GM18526 (cell line): Measurements from ENCODE around the gene CTNNA3.

ENCODE experiments used
- POLR2A ChIP-seq: IDR thresholded peaks from 3 replicates; pipeline ENCODE4 v1.6.1; 2011; ENCODE audit not compliant: insufficient read length; ENCODE audit errors: extremely low read depth

The CTNNA3 gene

DNA sequence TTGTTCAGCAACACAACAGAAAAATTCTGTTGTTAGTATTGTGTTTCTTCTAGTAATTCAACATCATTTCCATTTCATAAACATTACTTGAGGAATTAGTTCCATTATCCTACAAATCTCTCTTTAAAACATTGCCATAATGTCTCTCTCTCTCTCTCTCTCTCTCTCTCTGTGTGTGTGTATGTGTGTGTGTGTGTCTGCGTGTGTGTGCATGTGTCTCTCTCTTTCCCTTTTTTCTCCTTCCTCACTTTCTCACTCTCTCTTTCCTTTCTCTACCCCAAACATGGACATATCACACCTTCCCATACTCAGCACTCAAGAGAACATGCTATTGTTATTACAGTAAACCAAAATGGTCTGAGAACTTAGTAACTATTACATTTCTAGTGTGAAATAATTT, 753.6 kb downstream of the CTNNA3 start:
- TF ChIP-seq POLR2A, result no peak

DNA sequence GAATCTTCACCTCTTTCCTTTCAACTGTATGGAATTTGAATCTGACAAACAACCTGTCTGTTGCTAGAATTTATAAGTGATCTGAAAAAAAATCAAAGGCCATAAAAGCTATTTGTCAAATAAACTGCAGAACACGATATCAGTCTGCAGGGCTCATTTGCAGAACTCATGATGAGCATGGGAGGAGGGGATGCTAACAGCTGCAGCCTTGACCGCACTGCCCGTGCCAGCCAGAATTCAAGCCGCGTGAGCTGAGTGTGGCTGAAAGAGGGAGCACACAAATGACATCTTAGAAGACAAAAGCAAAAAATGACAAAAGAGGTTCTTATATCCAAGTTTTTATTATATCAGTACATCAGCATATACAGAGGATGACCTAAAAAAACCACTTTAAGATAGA, 754.5 kb downstream of the CTNNA3 start:
- no peak for TF ChIP-seq POLR2A

DNA sequence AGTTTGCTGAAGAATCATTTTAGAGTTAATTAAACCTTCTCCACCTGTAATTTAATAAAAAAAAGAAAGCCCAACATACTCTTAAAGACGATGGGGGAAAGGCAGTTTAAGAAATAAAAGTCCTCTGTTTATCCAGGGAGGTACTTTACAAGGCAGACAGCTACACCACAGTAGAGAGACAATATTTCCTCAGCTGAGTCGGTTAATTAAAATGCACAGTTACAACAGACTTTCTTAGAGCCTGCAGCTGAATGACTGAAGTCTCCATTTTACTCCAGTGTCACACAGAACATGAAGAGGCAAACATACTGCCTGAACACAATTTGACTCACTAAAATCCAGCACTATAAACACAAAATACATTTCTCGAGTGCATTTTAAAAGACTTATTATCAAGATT, 755.0 kb downstream of the CTNNA3 start:
- no peak for TF ChIP-seq POLR2A

DNA sequence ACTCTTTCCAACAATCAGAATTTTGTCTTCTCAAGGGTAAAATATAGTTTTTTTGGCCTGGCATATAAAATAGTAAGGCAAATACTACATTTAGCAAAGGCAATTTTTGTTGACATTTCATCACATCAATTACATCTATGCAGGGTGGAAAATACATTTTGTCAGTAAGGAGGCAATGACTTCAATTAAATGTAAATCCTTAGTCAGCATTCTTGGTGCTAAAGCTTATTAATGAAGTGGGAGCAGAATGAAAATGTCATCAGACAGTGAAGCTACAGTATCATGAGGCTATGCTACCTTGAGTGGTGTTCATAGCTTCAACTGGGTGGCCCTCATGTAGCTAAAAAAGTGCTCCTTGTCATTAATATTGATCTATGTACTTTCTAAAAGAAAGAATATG, 761.3 kb downstream of the CTNNA3 start:
- TF ChIP-seq POLR2A, result no peak

DNA sequence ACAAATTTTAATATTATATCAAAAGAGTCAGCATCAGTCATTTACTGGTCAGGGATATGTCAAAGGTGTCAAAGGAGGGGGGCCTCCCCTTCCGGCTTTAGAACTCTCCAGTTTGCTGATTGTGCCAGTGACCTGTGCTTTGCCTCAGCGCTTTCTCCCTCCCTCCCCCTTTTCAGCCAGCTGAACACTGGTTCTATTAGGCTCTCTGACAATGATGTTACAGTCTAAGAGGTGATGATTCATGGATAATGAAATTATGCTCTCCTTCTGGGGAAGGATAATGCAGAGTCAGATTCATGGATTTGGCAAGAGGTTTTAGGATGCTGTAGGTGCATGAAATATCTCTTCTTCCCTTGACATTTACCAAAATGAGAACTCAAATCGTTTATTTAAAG, 764.0 kb downstream of the CTNNA3 start:
- no peak for TF ChIP-seq POLR2A

DNA sequence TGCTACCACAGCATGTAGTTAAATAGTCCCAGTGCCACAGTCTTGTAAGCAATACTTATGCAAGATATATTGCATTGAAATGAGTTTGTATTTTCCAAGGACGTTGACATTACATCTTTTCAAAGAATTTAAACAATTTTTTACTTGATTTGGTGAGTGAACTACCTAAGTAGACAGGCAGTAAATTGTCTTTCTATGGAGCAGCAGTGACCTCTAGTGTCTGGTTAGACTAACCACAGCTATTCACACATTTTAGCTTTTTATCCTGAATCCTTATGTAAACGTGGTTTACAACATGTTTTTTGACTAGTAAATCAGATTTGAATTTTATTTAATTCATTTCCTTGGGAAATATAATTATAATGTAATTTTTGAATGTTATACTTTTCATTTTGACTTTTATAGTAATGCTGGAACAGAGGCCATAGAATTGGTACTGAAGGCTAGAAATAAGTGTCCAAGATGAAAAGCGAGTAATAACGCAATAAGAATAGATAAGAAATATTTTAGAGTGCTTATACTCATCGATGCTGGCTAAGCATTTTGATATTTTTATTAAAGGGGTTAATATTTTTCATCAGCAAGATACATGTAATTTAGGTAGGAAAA, 764.6 kb downstream of the CTNNA3 start:
- no peak for TF ChIP-seq POLR2A

DNA sequence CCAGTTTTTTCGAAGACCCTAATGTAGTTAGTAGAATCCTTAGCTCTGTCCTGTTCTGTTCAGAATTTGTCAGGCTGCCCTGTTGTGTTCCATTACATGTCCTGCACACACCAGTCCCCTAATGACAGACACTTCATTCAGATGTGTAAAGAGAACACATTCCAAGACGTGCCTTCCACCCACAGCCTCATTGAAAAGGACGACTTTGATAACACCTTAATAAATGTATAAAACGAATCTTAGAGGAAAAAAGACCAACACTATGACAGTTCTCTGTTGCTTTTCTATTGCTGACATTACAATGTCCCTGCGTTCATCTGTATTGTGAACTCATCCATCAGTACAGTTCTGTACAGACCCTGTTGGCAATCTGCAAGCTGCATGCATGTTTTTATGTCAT, 766.6 kb downstream of the CTNNA3 start:
- TF ChIP-seq POLR2A, result no peak

DNA sequence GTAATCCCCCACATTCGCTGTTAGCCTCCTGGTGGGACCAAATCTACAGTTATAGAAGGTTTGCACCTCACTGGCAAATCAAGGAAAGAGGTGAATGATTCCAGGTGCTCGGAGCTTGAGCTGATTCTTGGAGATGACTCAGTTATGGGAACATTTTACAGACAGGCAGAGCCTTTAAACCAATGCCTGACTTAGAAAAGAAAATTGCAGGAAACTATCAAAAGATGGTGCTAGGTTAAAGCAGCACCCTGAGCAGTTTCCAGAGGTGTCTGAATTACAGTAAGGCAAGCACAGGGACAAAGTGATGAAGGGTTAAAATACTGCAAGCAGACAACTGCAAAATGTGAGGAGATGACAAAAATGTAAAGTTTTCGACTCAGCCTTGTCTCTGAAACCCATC, 767.2 kb downstream of the CTNNA3 start:
- no peak for TF ChIP-seq POLR2A

DNA sequence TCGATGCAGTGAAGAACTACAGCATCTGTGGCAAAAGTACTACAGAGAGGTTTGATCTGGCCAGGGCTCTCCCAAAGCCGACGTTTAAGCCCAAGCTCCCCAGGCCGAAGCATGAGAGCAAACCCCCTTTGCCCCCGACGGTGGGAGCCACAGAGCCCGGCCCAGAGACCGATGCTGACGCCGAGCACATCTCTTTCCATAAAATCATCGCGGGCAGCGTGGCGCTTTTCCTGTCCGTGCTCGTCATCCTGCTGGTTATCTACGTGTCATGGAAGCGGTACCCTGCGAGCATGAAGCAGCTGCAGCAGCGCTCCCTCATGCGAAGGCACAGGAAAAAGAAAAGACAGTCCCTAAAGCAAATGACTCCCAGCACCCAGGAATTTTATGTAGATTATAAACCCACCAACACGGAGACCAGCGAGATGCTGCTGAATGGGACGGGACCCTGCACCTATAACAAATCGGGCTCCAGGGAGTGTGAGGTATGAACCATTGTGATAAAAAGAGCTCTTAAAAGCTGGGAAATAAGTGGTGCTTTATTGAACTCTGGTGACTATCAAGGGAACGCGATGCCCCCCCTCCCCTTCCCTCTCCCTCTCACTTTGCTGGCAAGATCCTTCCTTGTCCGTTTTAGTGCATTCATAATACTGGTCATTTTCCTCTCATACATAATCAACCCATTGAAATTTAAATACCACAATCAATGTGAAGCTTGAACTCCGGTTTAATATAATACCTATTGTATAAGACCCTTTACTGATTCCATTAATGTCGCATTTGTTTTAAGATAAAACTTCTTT, 767.8 kb downstream of the CTNNA3 start:
- TF ChIP-seq POLR2A, result no peak

DNA sequence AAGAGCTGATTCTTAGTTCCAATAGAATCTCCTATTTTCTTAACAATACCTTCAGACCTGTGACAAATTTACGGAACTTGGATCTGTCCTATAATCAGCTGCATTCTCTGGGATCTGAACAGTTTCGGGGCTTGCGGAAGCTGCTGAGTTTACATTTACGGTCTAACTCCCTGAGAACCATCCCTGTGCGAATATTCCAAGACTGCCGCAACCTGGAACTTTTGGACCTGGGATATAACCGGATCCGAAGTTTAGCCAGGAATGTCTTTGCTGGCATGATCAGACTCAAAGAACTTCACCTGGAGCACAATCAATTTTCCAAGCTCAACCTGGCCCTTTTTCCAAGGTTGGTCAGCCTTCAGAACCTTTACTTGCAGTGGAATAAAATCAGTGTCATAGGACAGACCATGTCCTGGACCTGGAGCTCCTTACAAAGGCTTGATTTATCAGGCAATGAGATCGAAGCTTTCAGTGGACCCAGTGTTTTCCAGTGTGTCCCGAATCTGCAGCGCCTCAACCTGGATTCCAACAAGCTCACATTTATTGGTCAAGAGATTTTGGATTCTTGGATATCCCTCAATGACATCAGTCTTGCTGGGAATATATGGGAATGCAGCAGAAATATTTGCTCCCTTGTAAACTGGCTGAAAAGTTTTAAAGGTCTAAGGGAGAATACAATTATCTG, 768.6 kb downstream of the CTNNA3 start:
- TF ChIP-seq POLR2A, result no peak

DNA sequence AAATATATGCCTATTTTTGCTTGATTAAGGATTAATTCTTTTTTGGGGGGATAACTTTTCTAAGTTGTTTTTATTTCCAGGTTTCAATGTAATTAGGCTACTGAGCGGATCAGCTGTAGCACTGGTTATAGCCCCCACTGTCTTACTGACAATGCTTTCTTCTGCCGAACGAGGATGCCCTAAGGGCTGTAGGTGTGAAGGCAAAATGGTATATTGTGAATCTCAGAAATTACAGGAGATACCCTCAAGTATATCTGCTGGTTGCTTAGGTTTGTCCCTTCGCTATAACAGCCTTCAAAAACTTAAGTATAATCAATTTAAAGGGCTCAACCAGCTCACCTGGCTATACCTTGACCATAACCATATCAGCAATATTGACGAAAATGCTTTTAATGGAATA, 769.2 kb downstream of the CTNNA3 start:
- no peak for TF ChIP-seq POLR2A

DNA sequence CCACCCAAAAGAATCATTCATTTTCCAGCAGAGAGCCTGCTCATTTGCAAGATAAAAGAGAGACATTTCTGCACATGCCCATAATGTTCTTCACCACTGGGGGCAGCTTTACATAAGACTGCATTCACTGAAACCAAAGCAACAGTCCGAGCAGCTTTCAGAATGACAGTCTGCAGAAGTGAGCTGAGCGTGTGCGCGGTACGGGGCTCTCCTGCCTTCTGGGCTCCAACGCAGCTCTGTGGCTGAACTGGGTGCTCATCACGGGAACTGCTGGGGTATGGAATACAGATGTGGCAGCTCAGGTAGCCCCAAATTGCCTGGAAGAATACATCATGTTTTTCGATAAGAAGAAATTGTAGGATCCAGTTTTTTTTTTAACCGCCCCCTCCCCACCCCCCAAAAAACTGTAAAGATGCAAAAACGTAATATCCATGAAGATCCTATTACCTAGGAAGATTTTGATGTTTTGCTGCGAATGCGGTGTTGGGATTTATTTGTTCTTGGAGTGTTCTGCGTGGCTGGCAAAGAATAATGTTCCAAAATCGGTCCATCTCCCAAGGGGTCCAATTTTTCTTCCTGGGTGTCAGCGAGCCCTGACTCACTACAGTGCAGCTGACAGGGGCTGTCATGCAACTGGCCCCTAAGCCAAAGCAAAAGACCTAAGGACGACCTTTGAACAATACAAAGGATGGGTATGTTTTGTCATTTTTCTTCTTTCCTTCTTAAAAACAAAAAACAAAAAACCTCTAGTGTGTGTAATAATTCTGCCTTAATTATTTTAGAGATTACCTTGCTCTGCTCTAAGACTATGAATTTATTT, 769.9 kb downstream of the CTNNA3 start, which contains the start of gene LRRTM3:
Gene LRRTM3, plus strand, starts transcription at position 141 of the 820 bp plus-strand sequence.
- TF ChIP-seq POLR2A, result no peak

DNA sequence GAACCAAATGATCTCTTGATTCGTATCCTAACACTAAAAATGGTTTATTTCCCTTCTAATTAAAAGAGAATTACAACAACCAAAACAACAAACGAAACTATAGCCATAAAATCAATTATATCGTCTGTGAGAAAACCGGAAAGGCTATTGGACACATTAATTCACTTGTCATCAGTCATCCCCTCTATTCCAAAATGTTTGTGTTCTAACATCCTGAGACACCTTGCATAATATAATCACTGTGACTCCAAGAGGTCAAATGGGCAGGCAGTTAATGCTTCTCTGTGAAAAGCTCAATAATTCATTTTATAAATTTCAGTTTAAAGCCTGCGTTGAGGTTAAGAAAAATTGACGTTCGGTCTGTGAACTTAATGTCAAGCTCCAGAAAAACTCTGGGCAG, 770.6 kb downstream of the CTNNA3 start:
- no peak for TF ChIP-seq POLR2A

DNA sequence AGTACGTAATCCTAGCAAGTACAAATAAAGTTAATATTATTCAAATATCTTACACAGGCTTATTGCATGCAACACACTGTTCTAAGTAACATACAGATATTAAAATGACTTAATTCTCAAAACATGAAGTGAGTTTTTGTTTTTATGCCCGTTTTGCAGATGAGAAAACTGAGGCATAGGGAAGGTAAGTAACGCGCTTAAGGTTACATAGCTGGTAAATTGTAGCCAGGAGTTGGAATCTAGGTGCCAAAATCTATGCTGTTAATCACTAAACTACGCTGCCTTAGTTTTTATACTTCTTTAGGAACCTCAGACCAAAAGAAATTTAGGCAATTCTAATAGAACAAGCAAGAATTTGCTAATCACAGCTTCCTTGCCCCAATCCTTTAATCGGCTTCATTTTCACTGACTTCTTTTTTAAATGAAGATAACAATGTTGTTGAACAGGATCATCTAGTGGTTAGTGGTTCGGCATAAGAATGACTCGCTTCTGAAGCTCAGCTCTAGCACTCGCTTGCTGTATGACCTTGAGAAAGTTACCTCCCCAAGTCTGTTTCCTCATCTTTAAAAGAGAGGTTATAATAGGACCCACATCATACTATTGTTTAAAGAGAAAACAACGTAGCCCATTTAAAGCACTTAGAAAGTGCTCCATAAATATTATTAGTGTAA, 771.2 kb downstream of the CTNNA3 start:
- TF ChIP-seq POLR2A, result no peak

DNA sequence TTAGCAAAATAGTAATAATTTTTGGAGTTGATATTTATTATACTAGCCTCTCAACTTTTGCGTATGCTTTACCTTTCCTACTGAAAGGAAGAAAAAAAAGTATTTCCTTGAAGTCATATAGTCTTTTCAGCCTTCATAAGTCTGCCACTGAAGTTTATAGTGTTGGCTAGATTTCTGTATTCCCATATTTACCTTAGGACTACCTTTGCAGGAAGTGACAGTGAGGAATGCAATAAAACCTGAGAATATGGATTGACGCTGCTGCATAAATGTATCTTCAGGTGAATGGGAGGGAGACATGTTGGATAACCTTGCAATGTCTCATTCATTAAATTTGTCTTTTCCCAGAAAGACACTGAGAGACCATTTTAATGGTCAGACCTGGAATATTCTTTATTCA, 776.7 kb downstream of the CTNNA3 start:
- TF ChIP-seq POLR2A, result no peak

DNA sequence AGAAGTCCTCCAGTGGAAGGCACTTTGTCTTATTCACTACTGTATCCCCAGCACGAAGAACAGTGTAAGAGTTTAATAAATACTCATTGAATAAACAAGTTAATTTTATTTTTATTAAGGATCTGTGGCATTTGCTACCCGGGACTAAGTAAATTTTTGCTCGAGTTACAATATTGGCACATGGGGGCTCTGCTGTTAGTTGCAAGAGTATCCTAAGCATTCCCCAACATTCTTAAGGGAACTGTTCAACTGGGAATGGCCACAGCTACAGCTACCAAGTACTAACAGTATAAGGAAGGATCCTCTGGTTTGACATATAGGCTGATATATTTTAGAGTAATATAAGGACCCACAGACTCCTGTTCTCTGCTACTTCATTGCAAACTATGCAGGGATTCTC, 778.9 kb downstream of the CTNNA3 start:
- no peak for TF ChIP-seq POLR2A
